Astrocyte (in vitro differentiated cells and primary cell): Measurements from ENCODE around the gene AGPS. TPM values are rescaled to one million over a fixed set of nuclear protein-coding genes. Genes with fewer than 3 reads are reported as not detected.

Experiments used
- DNase-seq: peaks from one replicate; pipeline ENCODE4 v3.0.0-alpha.2; 2010; ENCODE audit warnings: low read depth
- FAIRE-seq: peaks from 2 replicates; lab custom pipeline; 2011; peaks lifted over from hg19 to GRCh38; lab: Jason Lieb, UNC
- H2AFZ ChIP-seq: 2 replicates; pipeline ENCODE4 v1.6.0; 2012; ENCODE audit warnings: low read depth, low read length, inconsistent platforms
- H3K27ac ChIP-seq: 2 replicates; pipeline ENCODE4 v1.5.1; 2011; ENCODE audit warnings: low read depth, low read length, inconsistent platforms
- H3K27me3 ChIP-seq: 2 replicates; pipeline ENCODE4 v1.6.0; 2011; ENCODE audit warnings: low read length, inconsistent platforms; ENCODE audit not compliant: insufficient read depth
- H3K36me3 ChIP-seq: 2 replicates; pipeline ENCODE4 v1.5.1; 2011; ENCODE audit warnings: low read length, inconsistent platforms; ENCODE audit not compliant: insufficient read depth
- H3K4me1 ChIP-seq: 2 replicates; pipeline ENCODE4 v1.5.1; 2011; ENCODE audit warnings: low read length, inconsistent platforms; ENCODE audit not compliant: insufficient read depth
- H3K4me2 ChIP-seq: 2 replicates; pipeline ENCODE4 v1.6.0; 2012; ENCODE audit warnings: low read length, inconsistent platforms
- H3K4me3 ChIP-seq: 2 replicates; pipeline ENCODE4 v1.5.1; 2011; ENCODE audit warnings: low read depth, mild to moderate bottlenecking, low read length, inconsistent platforms; ENCODE audit not compliant: insufficient read depth
- H3K79me2 ChIP-seq: 2 replicates; pipeline ENCODE4 v1.6.0; 2012; ENCODE audit warnings: mild to moderate bottlenecking, low read length, inconsistent platforms; ENCODE audit not compliant: insufficient read depth
- H3K9ac ChIP-seq: 2 replicates; pipeline ENCODE4 v1.6.0; 2012; ENCODE audit warnings: mild to moderate bottlenecking, low read length, inconsistent platforms
- H3K9me3 ChIP-seq: 2 replicates; pipeline ENCODE4 v1.5.1; 2012; ENCODE audit warnings: low read depth, mild to moderate bottlenecking, low read length, inconsistent platforms; ENCODE audit not compliant: insufficient read depth
- H4K20me1 ChIP-seq: 2 replicates; pipeline ENCODE4 v1.6.0; 2012; ENCODE audit warnings: low read length, inconsistent platforms; ENCODE audit not compliant: insufficient read depth
- H3K27ac Mint-ChIP-seq: one replicate; pipeline ENCODE4 v1.8.0; 2021; ENCODE audit warnings: mild to moderate bottlenecking, mixed read lengths; ENCODE audit not compliant: unreplicated experiment
- H3K27me3 Mint-ChIP-seq: one replicate; pipeline ENCODE4 v1.8.0; 2021; ENCODE audit warnings: low read depth, mixed read lengths; ENCODE audit not compliant: unreplicated experiment
- H3K36me3 Mint-ChIP-seq: one replicate; pipeline ENCODE4 v1.8.0; 2021; ENCODE audit warnings: low read depth, mixed read lengths; ENCODE audit not compliant: unreplicated experiment
- H3K4me1 Mint-ChIP-seq: one replicate; pipeline ENCODE4 v1.8.0; 2021; ENCODE audit warnings: low read depth, mixed read lengths; ENCODE audit not compliant: unreplicated experiment
- H3K4me3 Mint-ChIP-seq: one replicate; pipeline ENCODE4 v1.8.0; 2021; ENCODE audit warnings: mild to moderate bottlenecking, moderate library complexity, mixed read lengths; ENCODE audit not compliant: unreplicated experiment
- H3K9me3 Mint-ChIP-seq: one replicate; pipeline ENCODE4 v1.8.0; 2021; ENCODE audit warnings: mild to moderate bottlenecking, mixed read lengths; ENCODE audit not compliant: unreplicated experiment
- CTCF ChIP-seq: IDR thresholded peaks from 2 replicates; pipeline ENCODE4 v1.5.1; 2011; ENCODE audit warnings: low read depth, mild to moderate bottlenecking, inconsistent platforms, low read length, moderate library complexity; ENCODE audit not compliant: insufficient read depth
- EZH2 ChIP-seq: IDR thresholded peaks from 2 replicates; pipeline ENCODE4 v1.6.1; 2012; ENCODE audit warnings: mild to moderate bottlenecking, low read length, inconsistent platforms; ENCODE audit not compliant: insufficient read depth
- total RNA-seq: library from RNA; stranded (reverse); gene quantifications from 2 replicates; pipeline ENCODE4 v1.2.1, GENCODE V29; 2021

The AGPS gene
- total RNA-seq, 1 donor from 2014 or later: 66.2 TPM

GRCh38 chr2:177587371-177587770 is 194.8 kb downstream of the AGPS start:
- no peaks in the 10 kb centered on the region for H3K9me3 Mint-ChIP-seq
- Histone ChIP-seq H3K79me2 (no peaks in the 10 kb centered on the region), H3K4me1 (no peaks in the 10 kb centered on the region), H3K27ac (no peak overlapping the region), H4K20me1 (no peaks in the 10 kb centered on the region), H3K4me2 (no peak overlapping the region), H3K9ac (no peak overlapping the region), H3K9me3 (no peaks in the 10 kb centered on the region), H3K36me3 (no peaks in the 10 kb centered on the region), H2AFZ (no peak overlapping the region), H3K27me3 (no peaks in the 10 kb centered on the region), H3K4me3 (no peak overlapping the region)
- peaks cover 10% of the 10 kb centered on the region for H3K27me3 Mint-ChIP-seq
- H3K4me1 Mint-ChIP-seq: no peaks in the 10 kb centered on the region
- no peak for FAIRE-seq
- H3K36me3 Mint-ChIP-seq: no peaks in the 10 kb centered on the region
- no peak overlapping the region for H3K27ac Mint-ChIP-seq
- no peak for DNase-seq
- TF ChIP-seq EZH2: no peak
- no peak for TF ChIP-seq CTCF
- H3K4me3 Mint-ChIP-seq: no peak overlapping the region

GRCh38 chr2:177588671-177589070 is 196.1 kb downstream of the AGPS start:
- Mint-ChIP-seq H3K27ac (no peak overlapping the region), H3K27me3 (peaks cover 10% of the 10 kb centered on the region), H3K4me1 (peaks cover 2% of the 10 kb centered on the region), H3K36me3 (no peaks in the 10 kb centered on the region), H3K4me3 (no peak overlapping the region), H3K9me3 (no peaks in the 10 kb centered on the region)
- Histone ChIP-seq H4K20me1 (no peaks in the 10 kb centered on the region), H3K4me2 (no peak overlapping the region), H3K9ac (no peak overlapping the region), H3K79me2 (no peaks in the 10 kb centered on the region), H3K9me3 (no peaks in the 10 kb centered on the region), H3K27me3 (no peaks in the 10 kb centered on the region), H3K27ac (no peak overlapping the region), H3K4me1 (no peaks in the 10 kb centered on the region), H3K36me3 (no peaks in the 10 kb centered on the region), H3K4me3 (no peak overlapping the region), H2AFZ (no peak overlapping the region)
- DNase-seq: no peak
- TF ChIP-seq CTCF: no peak
- TF ChIP-seq EZH2: no peak
- FAIRE-seq: no peak

DNA sequence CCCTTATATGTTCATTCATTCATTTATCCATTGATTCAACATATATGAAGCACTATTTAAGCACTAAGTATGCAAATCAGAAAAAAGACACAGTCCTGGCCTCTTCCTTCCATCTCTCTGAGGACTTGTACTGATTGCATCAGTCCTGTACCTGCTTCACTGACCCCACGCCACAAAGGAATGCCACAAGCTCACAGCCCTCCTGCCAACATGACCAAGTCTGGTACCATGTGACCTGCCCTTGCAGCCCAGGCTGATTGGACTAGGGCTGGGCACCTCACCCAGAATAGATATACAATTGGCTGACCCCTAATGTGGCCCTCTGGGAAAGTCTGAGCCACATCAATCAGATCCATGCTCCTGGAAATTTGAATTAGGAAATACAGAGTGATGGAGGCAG is 196.6 kb downstream of the AGPS start:
- Mint-ChIP-seq H3K4me3 (no peak overlapping the region), H3K4me1 (peaks cover 7% of the 10 kb centered on the region), H3K36me3 (no peaks in the 10 kb centered on the region), H3K9me3 (no peaks in the 10 kb centered on the region), H3K27me3 (peaks cover 10% of the 10 kb centered on the region), H3K27ac (no peak overlapping the region)
- H3K9ac ChIP-seq: no peak overlapping the region
- H3K9me3 ChIP-seq: no peaks in the 10 kb centered on the region
- TF ChIP-seq CTCF (no peak), EZH2 (no peak)
- H3K79me2 ChIP-seq: no peaks in the 10 kb centered on the region
- H3K4me3 ChIP-seq: no peak overlapping the region
- FAIRE-seq: no peak
- H4K20me1 ChIP-seq: no peaks in the 10 kb centered on the region
- H2AFZ ChIP-seq: no peak overlapping the region
- H3K27me3 ChIP-seq: no peaks in the 10 kb centered on the region
- no peak overlapping the region for H3K4me2 ChIP-seq
- H3K36me3 ChIP-seq: no peaks in the 10 kb centered on the region
- H3K4me1 ChIP-seq: no peaks in the 10 kb centered on the region
- H3K27ac ChIP-seq: no peak overlapping the region
- DNase-seq: no peak
